Ureter (tissue), 1 donor: ENCODE data around the gene DMRTA1. TPM values are rescaled to one million over a fixed set of nuclear protein-coding genes. Genes with fewer than 3 reads are reported as not detected.
"Not testable (repeated sequence)": the region's sequence is repeated elsewhere in the genome, so short reads cannot be mapped to it uniquely, and the experiment has no call there.

Source experiments
- DNase-seq: peaks from one replicate; pipeline ENCODE4 v3.0.0-alpha.2; 2020; ENCODE audit warnings: low spot score
- total RNA-seq: library from RNA; stranded (reverse); gene quantifications from one replicate; pipeline ENCODE4 v1.2.4, GENCODE V29; 2023
- donor health status: DM: yes; HTN: yes; CAD: no.

DMRTA1 gene
- total RNA-seq, 1 donor from 2014 or later: 0.99 TPM

DNA sequence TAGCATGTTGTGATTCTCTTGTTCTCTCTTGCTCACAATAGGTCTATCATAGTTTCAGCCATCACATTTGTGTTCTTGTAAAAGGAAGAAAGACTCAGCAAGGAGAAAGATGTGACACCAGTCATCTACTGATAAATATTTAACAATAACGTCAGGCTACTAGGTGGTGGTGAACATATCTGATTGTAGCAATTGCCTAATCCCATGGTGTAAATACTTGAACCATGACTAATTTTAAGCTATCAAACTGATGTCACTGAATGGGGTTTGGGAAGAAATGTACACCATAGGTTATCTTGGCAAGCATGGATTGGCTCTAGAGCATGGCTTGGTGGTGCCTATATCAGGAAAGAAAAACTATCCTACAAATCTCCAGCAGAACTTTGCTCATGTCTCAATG lies 16.6 kb downstream of the DMRTA1 start:
- DNase-seq: no peak

DNA sequence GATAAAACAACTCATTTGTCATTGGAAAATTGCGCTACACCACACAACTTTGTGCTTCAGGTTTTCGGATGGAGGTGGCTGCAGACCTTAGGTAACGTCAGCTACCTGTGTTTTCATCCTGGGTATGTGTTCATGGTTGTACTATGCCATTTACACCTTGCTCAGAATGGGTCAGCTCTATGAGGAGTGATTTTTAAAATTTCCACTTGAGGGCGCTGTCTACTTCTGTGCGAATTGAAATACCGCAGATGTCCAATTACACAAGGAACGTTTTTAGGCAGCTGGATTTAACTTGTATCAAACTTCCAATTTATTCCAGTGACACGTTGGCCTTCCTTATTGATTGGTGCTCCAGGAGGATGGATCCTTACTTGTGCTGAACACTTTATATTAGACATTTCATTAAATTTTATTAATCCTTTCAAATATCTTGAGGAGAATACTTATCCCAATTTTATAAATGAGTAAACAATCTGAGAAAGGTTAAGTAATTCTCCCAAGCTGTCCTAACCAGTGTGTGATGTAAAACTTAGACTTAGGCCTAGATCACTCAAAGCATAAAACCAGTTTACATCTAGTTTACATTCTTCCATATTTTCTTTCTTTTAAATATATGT lies 23.4 kb downstream of the DMRTA1 start:
- no peak for DNase-seq

DNA sequence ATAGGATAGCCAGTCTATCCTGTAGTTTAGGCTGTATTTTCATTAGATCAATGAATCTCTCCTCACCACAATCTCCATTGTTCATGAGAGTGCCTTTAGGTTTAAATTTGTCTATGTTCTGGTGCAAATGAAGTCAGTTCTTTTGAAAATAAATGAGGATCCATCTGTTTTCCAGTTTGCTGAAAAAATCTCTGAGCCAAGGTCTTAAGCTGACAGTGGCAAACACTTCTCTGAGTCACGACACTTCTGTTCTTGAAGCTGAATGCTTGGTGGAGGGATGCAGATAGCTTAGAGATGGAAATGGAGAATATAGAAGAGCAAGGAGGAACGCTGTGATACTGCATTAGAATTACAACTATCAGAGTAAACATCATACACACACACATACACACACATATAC lies 34.9 kb downstream of the DMRTA1 start:
- no peak for DNase-seq

DNA sequence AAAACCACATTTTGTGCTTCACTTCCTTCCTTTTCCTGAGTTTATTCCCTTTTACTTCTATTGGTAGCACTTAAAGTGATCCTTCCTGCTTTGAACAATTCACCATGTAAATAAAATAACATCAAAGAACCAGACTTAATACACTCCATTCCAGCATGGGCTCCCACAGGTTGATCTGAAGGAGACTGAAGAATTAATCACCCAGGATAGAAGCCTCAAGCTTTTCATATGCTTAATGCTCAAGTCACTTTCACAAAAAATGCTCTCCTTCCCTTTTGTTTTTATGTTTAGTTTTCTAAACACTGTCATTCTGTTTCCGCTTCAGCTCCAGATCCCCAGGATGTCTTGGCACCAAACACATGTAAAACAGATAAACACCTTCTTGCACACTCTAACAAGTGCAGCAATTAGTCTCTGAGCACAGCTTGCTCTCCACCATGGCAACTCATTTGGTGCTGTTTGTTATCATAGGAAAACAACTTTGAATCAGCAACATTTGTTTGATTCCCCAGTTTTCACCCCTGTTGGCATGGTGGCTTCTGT lies 37.0 kb downstream of the DMRTA1 start:
- DNase-seq: no peak

DNA sequence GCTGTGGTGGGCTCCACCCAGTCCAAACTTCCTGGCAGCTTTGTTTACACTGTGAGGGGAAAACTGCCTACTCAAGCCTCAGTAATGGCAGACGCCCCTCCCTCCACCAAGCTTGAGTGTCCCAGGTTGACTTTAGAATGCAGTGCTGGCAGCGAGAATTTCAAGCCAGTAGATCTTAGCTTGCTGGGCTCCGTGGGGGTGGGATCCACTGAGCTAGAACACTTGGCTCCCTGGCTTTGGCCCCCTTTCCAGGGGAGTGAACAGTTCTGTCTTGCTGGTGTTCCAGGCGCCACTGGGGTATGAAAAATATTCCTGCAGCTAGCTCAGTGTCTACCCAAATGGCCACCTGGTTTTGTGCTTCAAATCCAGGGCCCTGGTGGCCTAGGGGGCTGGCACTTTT lies 49.6 kb downstream of the DMRTA1 start:
- DNase-seq: not testable (repeated sequence)
